RWPE2 (cell line): ENCODE data around the gene DRC3.

Source experiments
- ATAC-seq: fragments of 200-7000 bp; cut with Tn5 transposase; 3 replicates; pipeline ENCODE4 v1.9.1; 2021; ENCODE audit warnings: low read depth
- DNase-seq: peaks from one replicate; pipeline ENCODE4 v3.0.0-alpha.2; 2020; ENCODE audit warnings: low spot score
- H3K27ac ChIP-seq: fragments of 450-650 bp; 2 replicates; pipeline ENCODE4 v1.5.1; 2017; ENCODE audit warnings: mild to moderate bottlenecking; ENCODE audit not compliant: poor library complexity, severe bottlenecking
- H3K27me3 ChIP-seq: fragments of 250-450 bp; sonication (Bioruptor Pico); 2 replicates; pipeline ENCODE4 v1.5.1; 2021; ENCODE audit warnings: mild to moderate bottlenecking, moderate library complexity; ENCODE audit not compliant: insufficient read depth, poor library complexity, severe bottlenecking
- H3K36me3 ChIP-seq: fragments of 250-450 bp; sonication (Bioruptor Pico); 2 replicates; pipeline ENCODE4 v1.5.1; 2020; ENCODE audit warnings: low read depth, mild to moderate bottlenecking, moderate library complexity
- H3K4me1 ChIP-seq: fragments of 250-450 bp; sonication (Bioruptor Pico); 2 replicates; pipeline ENCODE4 v1.5.1; 2021; ENCODE audit warnings: mild to moderate bottlenecking, moderate library complexity; ENCODE audit not compliant: insufficient read depth, poor library complexity, severe bottlenecking
- H3K4me3 ChIP-seq: fragments of 250-450 bp; sonication (Bioruptor Pico); 2 replicates; pipeline ENCODE4 v1.5.1; 2021; ENCODE audit warnings: mild to moderate bottlenecking, moderate library complexity; ENCODE audit not compliant: severe bottlenecking
- H3K9me3 ChIP-seq: fragments of 250-450 bp; sonication (Bioruptor Pico); 2 replicates; pipeline ENCODE4 v1.5.1; 2021; ENCODE audit warnings: mild to moderate bottlenecking, moderate library complexity; ENCODE audit not compliant: severe bottlenecking
- CTCF ChIP-seq: fragments of 450-650 bp; IDR thresholded peaks from one replicate; pipeline ENCODE4 v1.5.1; 2017; ENCODE audit warnings: mild to moderate bottlenecking, moderate library complexity; ENCODE audit not compliant: poor library complexity, severe bottlenecking

DRC3 gene

GRCh38 chr17:17931159-17931558, 41.5 kb upstream of the DRC3 start:
- no peak for ATAC-seq

DNA sequence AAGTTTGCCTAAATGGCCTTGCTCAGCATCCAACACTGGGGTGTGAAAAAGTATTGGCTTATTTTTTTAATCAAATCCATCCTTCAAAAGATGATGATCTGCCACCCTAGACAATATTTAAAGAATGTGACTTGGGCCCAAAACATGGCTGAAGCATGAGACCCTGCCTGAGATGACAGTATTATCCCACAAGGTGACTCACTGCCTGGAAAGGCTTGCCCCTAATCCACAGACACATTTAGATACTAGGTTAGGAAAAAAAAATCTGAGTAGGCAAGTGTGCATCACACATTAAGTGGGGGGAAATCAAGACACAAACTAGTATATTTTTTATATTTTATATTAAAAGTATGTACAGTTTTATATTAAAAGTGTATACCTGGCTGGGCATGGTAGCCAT, 38.9 kb upstream of the DRC3 start:
- Histone ChIP-seq H3K4me1 (peaks cover 50% of the 10 kb centered on the region), H3K4me3 (no peak overlapping the region), H3K27me3 (no peaks in the 10 kb centered on the region), H3K9me3 (no peaks in the 10 kb centered on the region), H3K27ac (no peak overlapping the region), H3K36me3 (peaks cover 5% of the 10 kb centered on the region; the same call in 1 of the 2 replicates)
- no peak for ATAC-seq
- no peak for DNase-seq
- TF ChIP-seq CTCF: no peak

More at GRCh38 chr17:17931159-17931558, 41.5 kb upstream of the DRC3 start:
- Histone ChIP-seq H3K27me3 (no peaks in the 10 kb centered on the region), H3K9me3 (no peaks in the 10 kb centered on the region), H3K4me1 (peaks cover 23% of the 10 kb centered on the region), H3K27ac (no peak overlapping the region), H3K36me3 (0 out of 2 replicates have a peak, but pooled peaks cover 5% of the 10 kb centered on the region), H3K4me3 (no peak overlapping the region)
- TF ChIP-seq CTCF: no peak
- DNase-seq: peak; percentile 6

DNA sequence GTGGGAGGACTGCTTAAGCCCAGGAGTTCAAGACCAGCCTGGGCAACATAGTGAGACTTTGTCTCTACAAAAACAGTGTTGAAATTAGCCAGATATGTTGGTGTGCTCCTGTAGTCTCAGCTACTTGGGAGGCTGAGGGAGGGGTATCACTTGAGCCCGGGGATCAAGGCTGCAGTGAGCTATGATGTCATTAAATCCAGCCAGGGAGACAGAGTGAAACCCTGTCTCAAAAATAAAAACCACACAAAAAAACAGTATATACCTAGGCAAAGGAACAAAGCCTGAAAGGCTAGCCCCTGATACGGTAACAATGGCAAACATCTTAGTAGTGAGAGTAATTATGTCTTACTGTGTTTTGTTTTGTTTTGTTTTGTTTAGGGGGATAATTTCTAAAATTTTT, 38.4 kb upstream of the DRC3 start:
- Histone ChIP-seq H3K9me3 (no peaks in the 10 kb centered on the region), H3K4me3 (no peak overlapping the region), H3K4me1 (peaks cover 54% of the 10 kb centered on the region), H3K27ac (no peak overlapping the region), H3K36me3 (peaks cover 5% of the 10 kb centered on the region; the same call in 1 of the 2 replicates), H3K27me3 (no peaks in the 10 kb centered on the region)
- no peak for TF ChIP-seq CTCF
- DNase-seq: no peak
- no peak for ATAC-seq

GRCh38 chr17:17934806-17935205, 37.9 kb upstream of the DRC3 start:
- Histone ChIP-seq H3K4me1 (peaks cover 60% of the 10 kb centered on the region), H3K27ac (peak overlapping the region; percentile 90), H3K9me3 (no peaks in the 10 kb centered on the region), H3K27me3 (no peaks in the 10 kb centered on the region), H3K4me3 (no peak overlapping the region), H3K36me3 (peaks cover 5% of the 10 kb centered on the region)
- ATAC-seq (no peak), DNase-seq (peak; percentile 2)
- TF ChIP-seq CTCF: no peak

DNA sequence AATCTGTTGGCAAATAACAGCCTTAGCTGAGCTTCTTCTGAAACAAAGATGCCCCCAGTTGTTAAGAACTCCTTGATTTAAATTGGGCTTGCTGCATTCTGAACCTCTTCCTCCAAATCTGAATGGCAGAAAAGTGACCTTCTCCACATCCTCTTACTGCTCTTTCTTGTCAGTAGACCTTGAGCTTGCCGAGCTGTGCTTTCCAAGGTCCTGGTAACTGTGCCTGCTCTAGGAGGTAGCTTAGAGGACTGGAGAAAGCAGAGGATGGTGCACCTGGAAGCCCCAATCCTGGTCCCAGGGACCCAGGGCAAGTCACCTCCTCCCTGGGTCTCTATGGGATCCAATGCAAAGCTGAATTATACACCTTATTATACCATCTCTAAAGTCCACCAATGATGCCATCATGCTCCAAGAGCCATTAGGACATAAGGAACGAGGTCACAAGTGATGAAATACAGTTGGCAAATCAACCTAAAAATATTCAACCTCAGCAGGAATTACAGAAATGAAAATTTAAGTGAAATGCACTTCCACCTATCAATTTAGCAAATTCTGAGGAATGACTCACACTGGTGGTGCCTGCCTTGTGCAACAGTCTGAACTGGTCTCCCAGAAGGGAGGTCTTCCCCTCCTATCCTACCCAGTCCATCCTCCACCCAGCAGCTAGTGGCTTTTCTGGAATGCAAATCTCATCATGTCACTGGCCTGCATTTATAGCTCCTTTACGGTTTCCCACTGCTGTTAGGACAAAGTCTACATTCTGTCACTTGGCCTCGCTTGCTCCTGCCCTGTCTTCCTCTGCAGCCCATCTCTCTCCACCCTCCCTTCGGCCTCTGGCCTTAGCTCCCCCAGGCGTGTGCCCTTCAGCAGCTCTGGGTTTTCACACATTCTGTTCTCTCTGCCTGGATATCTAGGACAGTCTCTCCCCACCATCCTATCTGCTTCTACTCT, 37.1 kb upstream of the DRC3 start:
- H3K27ac ChIP-seq: peak overlapping the region; percentile 90
- peak; percentile 81 for ATAC-seq
- no peak for TF ChIP-seq CTCF
- H3K9me3 ChIP-seq: no peaks in the 10 kb centered on the region
- peak; percentile 68 for DNase-seq
- H3K36me3 ChIP-seq: peaks cover 5% of the 10 kb centered on the region
- no peak overlapping the region for H3K4me3 ChIP-seq
- no peaks in the 10 kb centered on the region for H3K27me3 ChIP-seq
- H3K4me1 ChIP-seq: peaks cover 66% of the 10 kb centered on the region
